ENCODE results near the gene AHCYL2.

GRCh38 chr7:129273936-129274335 is 49.1 kb downstream of the AHCYL2 start:
- TF ChIP-seq MYC (IDR thresholded peaks at IDR 0.05; ENCODE audit: low read depth, low read length) (no peak), CTCF (IDR thresholded peaks at IDR 0.05; ENCODE audit: low read depth, low read length) (no peak)

Data from NB4 (cell line).